Smooth muscle cell (in vitro differentiated cells): Measurements from ENCODE around the gene MYO6. TPM values are rescaled to one million over a fixed set of nuclear protein-coding genes. Genes with fewer than 3 reads are reported as not detected.

Source experiments
- DNase-seq: peaks from one replicate; lab custom pipeline; 2025; ENCODE audit not compliant: unreplicated experiment; lab: John Stamatoyannopoulos, UW
- H2AFZ ChIP-seq: fragments of 200-600 bp; sonication (generic); 2 replicates; pipeline ENCODE4 v1.6.0; 2016; ENCODE audit warnings: antibody characterized with exemption, low read depth, mild to moderate bottlenecking
- H3F3A ChIP-seq: fragments of 200-600 bp; sonication (generic); 2 replicates; pipeline ENCODE4 v1.6.0; 2017; ENCODE audit warnings: antibody characterized with exemption, low read depth
- H3K27ac ChIP-seq: fragments of 200-600 bp; sonication (generic); 2 replicates; pipeline ENCODE4 v1.5.1; 2016; ENCODE audit warnings: low read depth, mild to moderate bottlenecking
- H3K27me3 ChIP-seq: fragments of 200-600 bp; sonication (generic); 2 replicates; pipeline ENCODE4 v1.6.1; 2016; ENCODE audit warnings: low read depth, mild to moderate bottlenecking
- H3K36me3 ChIP-seq: fragments of 200-600 bp; sonication (generic); 2 replicates; pipeline ENCODE4 v1.5.1; 2016; ENCODE audit warnings: low read depth
- H3K4me1 ChIP-seq: fragments of 200-600 bp; sonication (generic); 2 replicates; pipeline ENCODE4 v1.5.1; 2016; ENCODE audit warnings: low read depth
- H3K4me2 ChIP-seq: fragments of 200-600 bp; sonication (generic); 2 replicates; pipeline ENCODE4 v1.6.0; 2016; ENCODE audit warnings: mild to moderate bottlenecking
- H3K4me3 ChIP-seq: fragments of 200-600 bp; sonication (generic); 2 replicates; pipeline ENCODE4 v1.5.1; 2016; ENCODE audit warnings: mild to moderate bottlenecking
- H3K79me2 ChIP-seq: fragments of 200-600 bp; sonication (generic); 2 replicates; pipeline ENCODE4 v1.6.0; 2016; ENCODE audit warnings: low read depth, mild to moderate bottlenecking
- H3K9ac ChIP-seq: fragments of 200-600 bp; sonication (generic); 2 replicates; pipeline ENCODE4 v1.6.0; 2016; ENCODE audit warnings: low read depth
- H3K9me3 ChIP-seq: fragments of 200-600 bp; sonication (generic); replicated peaks from 2 replicates; pipeline ENCODE4 v1.5.1; 2016; ENCODE audit warnings: low read depth
- H4K20me1 ChIP-seq: fragments of 200-600 bp; sonication (generic); 2 replicates; pipeline ENCODE4 v1.6.0; 2016; ENCODE audit warnings: low read depth
- polyA plus RNA-seq: library from polyadenylated mRNA; unstranded; fragments of >200 nt; fragmentation: Nextera tagmentation; extraction: Ambion mirVana; gene quantifications from 2 replicates; pipeline ENCODE4 v1.2.1, GENCODE V29; 2016
- small RNA-seq: library from RNA; depleted of rRNA; stranded (forward); fragments of <200 nt; gene quantifications from one replicate; pipeline ENCODE3, GENCODE V24; 2014
- total RNA-seq: library from RNA; depleted of rRNA; stranded (reverse); fragments of >200 nt; gene quantifications from 2 replicates; pipeline ENCODE4 v1.2.3, GENCODE V29; 2014
- TF ChIP-seq, protein P1 (sequence below): fragments of 200-600 bp; sonication (generic); IDR thresholded peaks from 2 replicates; pipeline ENCODE4 v1.5.1; 2017; ENCODE audit warnings: borderline replicate concordance, mild to moderate bottlenecking, antibody characterized with exemption; ENCODE audit not compliant: insufficient read depth, poor library complexity, severe bottlenecking

The MYO6 gene
- total and polyA plus RNA-seq, 2 experiments from 2014 or later = 10.6 to 22.1 TPM

GRCh38 chr6:75968143-75968542 lies 219.1 kb downstream of the MYO6 start:
- Histone ChIP-seq H3K79me2 (no peaks in the 10 kb centered on the region), H3K9ac (no peak overlapping the region), H3K4me3 (no peak overlapping the region), H3K27me3 (no peaks in the 10 kb centered on the region), H3F3A (no peaks in the 10 kb centered on the region), H3K36me3 (no peaks in the 10 kb centered on the region), H2AFZ (no peak overlapping the region), H3K4me2 (no peak overlapping the region), H3K9me3 (no peaks in the 10 kb centered on the region), H3K27ac (no peak overlapping the region), H3K4me1 (no peaks in the 10 kb centered on the region), H4K20me1 (no peaks in the 10 kb centered on the region)
- TF ChIP-seq, protein P1, sequence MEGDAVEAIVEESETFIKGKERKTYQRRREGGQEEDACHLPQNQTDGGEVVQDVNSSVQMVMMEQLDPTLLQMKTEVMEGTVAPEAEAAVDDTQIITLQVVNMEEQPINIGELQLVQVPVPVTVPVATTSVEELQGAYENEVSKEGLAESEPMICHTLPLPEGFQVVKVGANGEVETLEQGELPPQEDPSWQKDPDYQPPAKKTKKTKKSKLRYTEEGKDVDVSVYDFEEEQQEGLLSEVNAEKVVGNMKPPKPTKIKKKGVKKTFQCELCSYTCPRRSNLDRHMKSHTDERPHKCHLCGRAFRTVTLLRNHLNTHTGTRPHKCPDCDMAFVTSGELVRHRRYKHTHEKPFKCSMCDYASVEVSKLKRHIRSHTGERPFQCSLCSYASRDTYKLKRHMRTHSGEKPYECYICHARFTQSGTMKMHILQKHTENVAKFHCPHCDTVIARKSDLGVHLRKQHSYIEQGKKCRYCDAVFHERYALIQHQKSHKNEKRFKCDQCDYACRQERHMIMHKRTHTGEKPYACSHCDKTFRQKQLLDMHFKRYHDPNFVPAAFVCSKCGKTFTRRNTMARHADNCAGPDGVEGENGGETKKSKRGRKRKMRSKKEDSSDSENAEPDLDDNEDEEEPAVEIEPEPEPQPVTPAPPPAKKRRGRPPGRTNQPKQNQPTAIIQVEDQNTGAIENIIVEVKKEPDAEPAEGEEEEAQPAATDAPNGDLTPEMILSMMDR = no peak
- no peak for DNase-seq

Small RNA genes within 50 kb of the gene (small RNA-seq; reads per million reads assigned to genes)
- not detected for gene RF00019
- gene RNA5SP209 = not detected
- gene RNU6-155P = not detected

Other genes with a start within 250 kb of the MYO6 start
- 126 and 130 TPM in 2 replicates for gene SENP6, start 147.4 kb upstream of the MYO6 start, total RNA-seq
- gene SENP6, start 147.4 kb upstream of the MYO6 start, polyA plus RNA-seq = 45.0 and 50.2 TPM in 2 replicates